Uterus (tissue), 2 donors: ENCODE results near the gene OR4D11.

ENCODE experiments used
- POLR2A ChIP-seq, 2 donors: fragments of 450-650 bp; IDR thresholded peaks; one replicate each; pipeline ENCODE4 v1.6.1; 2016; ENCODE audit warnings: antibody characterized with exemption in 2 of 2, mild to moderate bottlenecking in 1 of 2, moderate library complexity in 1 of 2
- TF ChIP-seq, protein P1 (sequence below), 4 experiments: fragments of 200-600 bp in 2 of 4; fragments of 450-650 bp in 2 of 4; sonication (generic) in 2 of 4; IDR thresholded peaks; one replicate each; pipeline ENCODE4 v1.5.1; 2016 to 2019; ENCODE audit warnings: antibody characterized with exemption in 4 of 4, mild to moderate bottlenecking in 2 of 4, moderate library complexity in 1 of 4

DNA sequence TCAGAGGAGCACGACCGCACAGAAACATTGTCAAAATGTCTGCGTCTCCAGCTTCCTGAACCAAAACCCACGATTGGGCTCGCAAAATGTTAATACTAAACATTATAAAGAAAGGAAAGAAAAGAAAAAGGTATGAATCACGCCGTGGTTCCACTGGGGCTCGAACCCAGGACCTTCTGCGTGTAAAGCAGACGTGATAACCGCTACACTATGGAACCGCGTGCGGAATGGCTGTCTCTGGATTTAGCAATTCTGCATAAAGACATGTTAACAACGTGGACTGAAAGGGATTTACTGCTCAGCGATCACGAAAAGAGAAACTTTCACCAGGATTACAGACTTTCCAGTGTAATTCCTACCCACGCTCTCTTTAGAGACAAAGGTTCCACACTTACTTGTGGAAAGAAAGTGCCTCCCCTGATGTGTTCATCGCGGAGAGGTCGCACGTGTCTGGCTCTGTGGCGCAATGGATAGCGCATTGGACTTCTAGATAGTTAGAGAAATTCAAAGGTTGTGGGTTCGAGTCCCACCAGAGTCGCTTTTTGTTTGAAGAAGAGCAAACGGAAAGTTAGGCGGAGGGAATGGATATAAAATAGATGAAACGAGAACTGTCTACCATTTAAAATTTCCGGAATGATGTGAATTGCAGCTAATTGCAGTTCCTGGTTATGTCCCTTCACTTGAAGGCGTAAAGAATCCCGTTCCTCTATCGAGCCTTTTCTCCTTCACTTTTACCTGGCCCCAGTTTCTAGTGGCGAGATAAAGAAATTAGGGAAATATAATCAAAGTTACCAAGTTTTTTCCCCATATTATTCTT lies 47.7 kb downstream of the OR4D11 start:
- TF ChIP-seq, protein P1, sequence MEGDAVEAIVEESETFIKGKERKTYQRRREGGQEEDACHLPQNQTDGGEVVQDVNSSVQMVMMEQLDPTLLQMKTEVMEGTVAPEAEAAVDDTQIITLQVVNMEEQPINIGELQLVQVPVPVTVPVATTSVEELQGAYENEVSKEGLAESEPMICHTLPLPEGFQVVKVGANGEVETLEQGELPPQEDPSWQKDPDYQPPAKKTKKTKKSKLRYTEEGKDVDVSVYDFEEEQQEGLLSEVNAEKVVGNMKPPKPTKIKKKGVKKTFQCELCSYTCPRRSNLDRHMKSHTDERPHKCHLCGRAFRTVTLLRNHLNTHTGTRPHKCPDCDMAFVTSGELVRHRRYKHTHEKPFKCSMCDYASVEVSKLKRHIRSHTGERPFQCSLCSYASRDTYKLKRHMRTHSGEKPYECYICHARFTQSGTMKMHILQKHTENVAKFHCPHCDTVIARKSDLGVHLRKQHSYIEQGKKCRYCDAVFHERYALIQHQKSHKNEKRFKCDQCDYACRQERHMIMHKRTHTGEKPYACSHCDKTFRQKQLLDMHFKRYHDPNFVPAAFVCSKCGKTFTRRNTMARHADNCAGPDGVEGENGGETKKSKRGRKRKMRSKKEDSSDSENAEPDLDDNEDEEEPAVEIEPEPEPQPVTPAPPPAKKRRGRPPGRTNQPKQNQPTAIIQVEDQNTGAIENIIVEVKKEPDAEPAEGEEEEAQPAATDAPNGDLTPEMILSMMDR (IDR thresholded peaks at IDR 0.05), result peak in 1 of 4 experiments; percentile 6
- no peak for TF ChIP-seq POLR2A (IDR thresholded peaks at IDR 0.05)
